Activated T-cell treated with anti-CD3 and anti-CD28 coated beads, Interleukin-2, amount 50 U/mL, for 48 hours (primary cell): ENCODE measurements around the gene FBXL16.
A peak's percentile ranks its signal among the peaks of the same experiment; 100 is the strongest.

Source experiments
- DNase-seq, 2 experiments: peaks; one replicate each; pipeline ENCODE4 v3.0.0-alpha.2; 2020

Gene FBXL16

GRCh38 chr16:686459-687260 is 18.9 kb downstream of the FBXL16 start:
- DNase-seq: no peak

GRCh38 chr16:685967-686366 is 19.6 kb downstream of the FBXL16 start:
- no peak for DNase-seq

- no peak for DNase-seq
These were observed 20.5 kb downstream of the FBXL16 start for GRCh38 chr16:684961-685696.

GRCh38 chr16:684071-684794 is 21.4 kb downstream of the FBXL16 start, which contains the start of gene JMJD8:
JMJD8 (minus strand) TSS chr16:684334; CDS start chr16:684319, 15 bp downstream.
- peak; percentile 95 to 98 for DNase-seq

GRCh38 chr16:683396-684070 is 22.1 kb downstream of the FBXL16 start:
- peak in 1 of 2 experiments; percentile 42 for DNase-seq

GRCh38 chr16:682493-683395 is 22.9 kb downstream of the FBXL16 start:
- no peak for DNase-seq

GRCh38 chr16:681746-682427 is 23.7 kb downstream of the FBXL16 start:
- no peak for DNase-seq

GRCh38 chr16:680967-681745 is 24.4 kb downstream of the FBXL16 start:
- DNase-seq: peak in 1 of 2 experiments; percentile 51

GRCh38 chr16:680625-680945 is 25.0 kb downstream of the FBXL16 start:
- no peak for DNase-seq

- DNase-seq: peak; percentile 89 to 93
These were observed 25.6 kb downstream of the FBXL16 start, which contains the start of gene STUB1 for GRCh38 chr16:679814-680624. STUB1 (plus strand) TSS chr16:680410; CDS start chr16:680526, 116 bp downstream.

GRCh38 chr16:678858-679813 is 26.5 kb downstream of the FBXL16 start:
- peak in 1 of 2 experiments; percentile 77 for DNase-seq

- DNase-seq: no peak
These were observed 27.3 kb downstream of the FBXL16 start for GRCh38 chr16:678209-678857.

GRCh38 chr16:677316-678190 is 28.0 kb downstream of the FBXL16 start:
- DNase-seq: no peak

GRCh38 chr16:676913-677312 is 28.7 kb downstream of the FBXL16 start:
- no peak for DNase-seq

GRCh38 chr16:676565-676902 is 29.1 kb downstream of the FBXL16 start:
- DNase-seq: no peak

GRCh38 chr16:675884-676564 is 29.6 kb downstream of the FBXL16 start:
- no peak for DNase-seq
